SK-N-SH (cell line): ENCODE results near the gene SLC25A21. TPM values are rescaled to one million over a fixed set of nuclear protein-coding genes. Genes with fewer than 3 reads are reported as not detected.

ENCODE experiments used
- CTCF ChIA-PET: fragments of 300-600, 350-600 bp; formaldehyde crosslinking; extraction: SDS; loops from one replicate; lab custom pipeline; 2021; lab: Yijun Ruan, JAX
- POLR2A ChIA-PET: fragments of 350-600 bp; sonication (Branson Sonifier 250); formaldehyde crosslinking; extraction: SDS; loops from one replicate; lab custom pipeline; 2020; ENCODE audit warnings: antibody characterized with exemption, inconsistent platforms; lab: Yijun Ruan, JAX
- DNase-seq: peaks from one replicate; pipeline ENCODE4 v3.0.0; 2012
- H2AFZ ChIP-seq: fragments of 200-600 bp; sonication (generic); 2 replicates; pipeline ENCODE4 v1.8.1; 2016; ENCODE audit warnings: antibody characterized with exemption, mild to moderate bottlenecking, low read depth
- H3F3A ChIP-seq: fragments of 200-600 bp; sonication (generic); replicated peaks from 2 replicates; pipeline ENCODE3; 2016; ENCODE audit warnings: antibody characterized with exemption, mild to moderate bottlenecking; ENCODE audit not compliant: insufficient read depth
- H3K27ac ChIP-seq, 2 experiments: fragments of 200-500 bp in 1 of 2; fragments of 200-600 bp in 1 of 2; sonication (Bioruptor generic) in 1 of 2; sonication (generic), shearing (Covaris generic) in 1 of 2; 2 replicates each; pipeline versions ENCODE4 v1.5.1 to v1.6.1; 2014 to 2016; ENCODE audit warnings: low read depth in 2 of 2, inconsistent platforms in 1 of 2, low read length in 1 of 2, mild to moderate bottlenecking in 1 of 2, mixed read lengths in 1 of 2
- H3K27me3 ChIP-seq: fragments of 200-600 bp; sonication (generic), shearing (Covaris generic); 2 replicates; pipeline ENCODE4 v1.6.1; 2016; ENCODE audit warnings: mixed run types; ENCODE audit not compliant: insufficient read depth
- H3K36me3 ChIP-seq, 2 experiments: fragments of 200-500 bp in 1 of 2; fragments of 200-600 bp in 1 of 2; sonication (Bioruptor generic) in 1 of 2; sonication (generic) in 1 of 2; replicated peaks in 1 of 2; 2 replicates each; pipeline versions ENCODE3 to v1.5.1; 2014 to 2016; ENCODE audit warnings: low read length in 1 of 2, mild to moderate bottlenecking in 1 of 2; ENCODE audit not compliant: insufficient read depth in 2 of 2, control insufficient read depth in 1 of 2
- H3K4me1 ChIP-seq, 2 experiments: fragments of 200-500 bp in 1 of 2; fragments of 200-600 bp in 1 of 2; sonication (Bioruptor generic) in 1 of 2; sonication (generic), shearing (Covaris generic) in 1 of 2; 2 replicates each; pipeline versions ENCODE4 v1.5.1 to v1.6.1; 2014 to 2016; ENCODE audit warnings: low read depth in 1 of 2, low read length in 1 of 2, mixed run types in 1 of 2; ENCODE audit not compliant: insufficient read depth in 2 of 2, control insufficient read depth in 1 of 2
- H3K4me2 ChIP-seq: fragments of 200-600 bp; sonication (generic), shearing (Covaris generic); 2 replicates; pipeline ENCODE4 v1.6.1; 2017; ENCODE audit warnings: mixed run types
- H3K4me3 ChIP-seq, 2 experiments: fragments of 200-500 bp in 1 of 2; fragments of 200-600 bp in 1 of 2; sonication (Bioruptor generic) in 1 of 2; sonication (generic), shearing (Covaris generic) in 1 of 2; 2 replicates each; pipeline versions ENCODE4 v1.5.1 to v1.8.1; 2014 to 2016; ENCODE audit warnings: low read depth in 2 of 2, inconsistent platforms in 1 of 2, low read length in 1 of 2, mild to moderate bottlenecking in 1 of 2, mixed read lengths in 1 of 2, moderate library complexity in 1 of 2
- H3K79me2 ChIP-seq: fragments of 200-600 bp; sonication (generic); 2 replicates; pipeline ENCODE4 v1.8.1; 2017; ENCODE audit warnings: mild to moderate bottlenecking; ENCODE audit not compliant: insufficient read depth
- H3K9ac ChIP-seq: fragments of 200-600 bp; sonication (generic); 2 replicates; pipeline ENCODE4 v1.6.1; 2017; ENCODE audit warnings: mixed run types
- H3K9me2 ChIP-seq: fragments of 200-600 bp; sonication (generic); 2 replicates; pipeline ENCODE4 v1.6.1; 2017; ENCODE audit warnings: mixed run types
- H3K9me3 ChIP-seq: fragments of 200-600 bp; sonication (generic); 2 replicates; pipeline ENCODE4 v1.6.1; 2017; ENCODE audit warnings: mixed run types, mild to moderate bottlenecking, moderate library complexity
- H4K20me1 ChIP-seq: fragments of 200-600 bp; sonication (generic); 2 replicates; pipeline ENCODE4 v1.6.1; 2017; ENCODE audit warnings: mild to moderate bottlenecking, mixed run types; ENCODE audit not compliant: insufficient read depth
- FOSL2 ChIP-seq: IDR thresholded peaks from 2 replicates; pipeline ENCODE4 v1.4.0; 2012; ENCODE audit warnings: low read depth, mild to moderate bottlenecking, moderate library complexity, borderline replicate concordance
- GATA2 ChIP-seq: sonication (generic); formaldehyde crosslinking; IDR thresholded peaks from 2 replicates; pipeline ENCODE4 v1.5.0; 2020; ENCODE audit warnings: mild to moderate bottlenecking, missing genetic modification reagents
- JUND ChIP-seq: IDR thresholded peaks from 2 replicates; pipeline ENCODE4 v1.4.0; 2012
- NRF1 ChIP-seq: IDR thresholded peaks from 2 replicates; pipeline ENCODE4 v1.6.1; 2012; ENCODE audit warnings: low read depth, mild to moderate bottlenecking, low read length
- POLR2AphosphoS5 ChIP-seq: IDR thresholded peaks from 2 replicates; pipeline ENCODE4 v1.6.1; 2012; ENCODE audit warnings: low read depth, low read length
- RAD21 ChIP-seq: IDR thresholded peaks from 2 replicates; pipeline ENCODE4 v1.6.1; 2012; ENCODE audit warnings: mild to moderate bottlenecking, low read length
- RXRA ChIP-seq: IDR thresholded peaks from 2 replicates; pipeline ENCODE4 v1.4.0; 2012; ENCODE audit warnings: low read depth, mild to moderate bottlenecking, borderline replicate concordance
- SIN3A ChIP-seq: IDR thresholded peaks from 2 replicates; pipeline ENCODE4 v1.6.1; 2012; ENCODE audit warnings: low read depth, mild to moderate bottlenecking, low read length, moderate library complexity, borderline replicate concordance
- SMC3 ChIP-seq: IDR thresholded peaks from 2 replicates; pipeline ENCODE4 v1.6.1; 2012; ENCODE audit warnings: low read depth, low read length, improper control_type of control experiment
- TCF12 ChIP-seq: IDR thresholded peaks from 2 replicates; pipeline ENCODE4 v1.4.0; 2012
- WGBS: methylation state at CpG from one replicate; pipeline ENCODE4 v1.1.6; 2017; ENCODE audit warnings: low lambda C conversion rate; 5-methylcytosine and 5-hydroxymethylcytosine counted together
- polyA plus RNA-seq, 3 experiments: library from polyadenylated mRNA; depleted of rRNA; stranded (reverse); fragments of >200 nt; gene quantifications; 2 replicates each; pipeline ENCODE4 v1.2.3, GENCODE V29; 2012
- TF ChIP-seq, protein P1 (sequence below): IDR thresholded peaks from 2 replicates; pipeline ENCODE4; 2012
- TF ChIP-seq, protein P2 (sequence below): fragments of 200-600 bp; sonication (generic); IDR thresholded peaks from 2 replicates; pipeline ENCODE4 v1.6.1; 2017; ENCODE audit warnings: antibody characterized with exemption, mild to moderate bottlenecking, moderate library complexity
- TF ChIP-seq, protein P3 (sequence below): IDR thresholded peaks from 2 replicates; pipeline ENCODE4 v1.4.0; 2012; ENCODE audit warnings: low read depth, borderline replicate concordance

The SLC25A21 gene
- polyA plus RNA-seq, 1 of the 3 experiments (the other 2 are of a cell fraction), result not detected

DNA sequence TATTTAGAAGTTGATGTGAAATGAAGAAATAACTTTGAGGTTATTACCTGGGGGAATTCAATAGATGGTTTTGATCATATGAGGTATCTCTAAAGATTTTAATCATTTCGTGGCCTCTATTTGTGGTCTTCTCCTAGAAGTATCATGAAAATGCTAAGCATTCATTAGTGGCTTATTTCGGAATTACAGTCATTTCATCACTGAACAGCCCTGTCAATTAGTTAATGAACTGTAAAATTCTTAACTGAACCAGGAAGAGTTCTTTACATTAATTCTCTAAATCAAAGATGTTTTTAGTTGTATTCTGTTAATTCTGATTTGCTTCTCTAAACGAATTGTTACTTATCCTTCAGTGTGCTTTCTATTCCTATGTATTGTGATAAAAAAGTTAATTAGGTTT is 261.8 kb downstream of the SLC25A21 start (continued):
- TF ChIP-seq, protein P1, sequence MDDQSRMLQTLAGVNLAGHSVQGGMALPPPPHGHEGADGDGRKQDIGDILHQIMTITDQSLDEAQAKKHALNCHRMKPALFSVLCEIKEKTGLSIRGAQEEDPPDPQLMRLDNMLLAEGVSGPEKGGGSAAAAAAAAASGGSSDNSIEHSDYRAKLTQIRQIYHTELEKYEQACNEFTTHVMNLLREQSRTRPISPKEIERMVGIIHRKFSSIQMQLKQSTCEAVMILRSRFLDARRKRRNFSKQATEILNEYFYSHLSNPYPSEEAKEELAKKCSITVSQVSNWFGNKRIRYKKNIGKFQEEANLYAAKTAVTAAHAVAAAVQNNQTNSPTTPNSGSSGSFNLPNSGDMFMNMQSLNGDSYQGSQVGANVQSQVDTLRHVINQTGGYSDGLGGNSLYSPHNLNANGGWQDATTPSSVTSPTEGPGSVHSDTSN, result no peak

DNA sequence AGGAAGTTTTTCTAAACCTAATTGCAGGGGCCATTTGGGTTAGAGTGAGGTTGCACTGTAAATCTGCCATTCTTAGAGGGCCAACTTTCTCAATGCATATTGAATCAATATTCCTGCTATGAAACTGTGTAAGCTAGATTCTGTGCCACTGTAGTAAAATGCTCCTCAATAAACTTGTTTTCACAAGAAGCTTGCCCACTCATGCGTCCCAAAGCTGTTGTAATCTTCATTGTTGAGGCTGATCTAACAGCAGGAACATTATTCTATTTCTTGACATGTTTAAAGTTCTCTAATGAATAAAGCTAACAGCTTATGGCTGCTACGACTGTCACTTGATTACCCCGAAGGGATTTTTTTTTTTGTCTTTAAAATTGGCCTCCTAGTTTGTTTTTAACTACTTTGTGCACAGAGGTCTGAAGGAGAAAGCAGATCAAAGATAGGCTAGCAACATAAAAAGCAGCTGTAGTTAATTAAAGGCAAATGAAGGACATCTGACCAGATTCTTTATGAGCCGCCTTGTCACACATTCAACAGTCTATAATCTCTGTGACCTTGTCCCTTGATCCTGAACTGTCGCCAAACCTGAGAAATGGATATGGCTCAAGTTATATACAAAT is 267.0 kb downstream of the SLC25A21 start:
- H3K27me3 ChIP-seq, result no peaks in the 10 kb centered on the region
- no peak overlapping the region for H3K9ac ChIP-seq
- no peaks in the 10 kb centered on the region for H3K79me2 ChIP-seq
- no peaks in the 10 kb centered on the region for H3K4me1 ChIP-seq
- H3K36me3 ChIP-seq, result no peaks in the 10 kb centered on the region
- H4K20me1 ChIP-seq, result no peaks in the 10 kb centered on the region
- no peak overlapping the region for H3K4me2 ChIP-seq
- WGBS, result 10% methylated on average over 5 of the region's 5 CpGs
- ChIA-PET POLR2A (no interaction called here), CTCF (no interaction called here)
- H3K9me2 ChIP-seq, result no peaks in the 10 kb centered on the region
- no peak overlapping the region for H2AFZ ChIP-seq
- no peak for DNase-seq
- no peak overlapping the region for H3K27ac ChIP-seq
- H3K4me3 ChIP-seq, result no peak overlapping the region
- no peaks in the 10 kb centered on the region for H3F3A ChIP-seq
- no peaks in the 10 kb centered on the region for H3K9me3 ChIP-seq
- TF ChIP-seq FOSL2, result no peak
- TF ChIP-seq, protein P1, result no peak
- TF ChIP-seq, protein P2, sequence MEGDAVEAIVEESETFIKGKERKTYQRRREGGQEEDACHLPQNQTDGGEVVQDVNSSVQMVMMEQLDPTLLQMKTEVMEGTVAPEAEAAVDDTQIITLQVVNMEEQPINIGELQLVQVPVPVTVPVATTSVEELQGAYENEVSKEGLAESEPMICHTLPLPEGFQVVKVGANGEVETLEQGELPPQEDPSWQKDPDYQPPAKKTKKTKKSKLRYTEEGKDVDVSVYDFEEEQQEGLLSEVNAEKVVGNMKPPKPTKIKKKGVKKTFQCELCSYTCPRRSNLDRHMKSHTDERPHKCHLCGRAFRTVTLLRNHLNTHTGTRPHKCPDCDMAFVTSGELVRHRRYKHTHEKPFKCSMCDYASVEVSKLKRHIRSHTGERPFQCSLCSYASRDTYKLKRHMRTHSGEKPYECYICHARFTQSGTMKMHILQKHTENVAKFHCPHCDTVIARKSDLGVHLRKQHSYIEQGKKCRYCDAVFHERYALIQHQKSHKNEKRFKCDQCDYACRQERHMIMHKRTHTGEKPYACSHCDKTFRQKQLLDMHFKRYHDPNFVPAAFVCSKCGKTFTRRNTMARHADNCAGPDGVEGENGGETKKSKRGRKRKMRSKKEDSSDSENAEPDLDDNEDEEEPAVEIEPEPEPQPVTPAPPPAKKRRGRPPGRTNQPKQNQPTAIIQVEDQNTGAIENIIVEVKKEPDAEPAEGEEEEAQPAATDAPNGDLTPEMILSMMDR, result no peak
- no peak for TF ChIP-seq SMC3
- no peak for TF ChIP-seq NRF1
- no peak for TF ChIP-seq POLR2AphosphoS5
- TF ChIP-seq RXRA, result no peak
- no peak for TF ChIP-seq RAD21
- TF ChIP-seq TCF12, result no peak
- TF ChIP-seq, protein P3, sequence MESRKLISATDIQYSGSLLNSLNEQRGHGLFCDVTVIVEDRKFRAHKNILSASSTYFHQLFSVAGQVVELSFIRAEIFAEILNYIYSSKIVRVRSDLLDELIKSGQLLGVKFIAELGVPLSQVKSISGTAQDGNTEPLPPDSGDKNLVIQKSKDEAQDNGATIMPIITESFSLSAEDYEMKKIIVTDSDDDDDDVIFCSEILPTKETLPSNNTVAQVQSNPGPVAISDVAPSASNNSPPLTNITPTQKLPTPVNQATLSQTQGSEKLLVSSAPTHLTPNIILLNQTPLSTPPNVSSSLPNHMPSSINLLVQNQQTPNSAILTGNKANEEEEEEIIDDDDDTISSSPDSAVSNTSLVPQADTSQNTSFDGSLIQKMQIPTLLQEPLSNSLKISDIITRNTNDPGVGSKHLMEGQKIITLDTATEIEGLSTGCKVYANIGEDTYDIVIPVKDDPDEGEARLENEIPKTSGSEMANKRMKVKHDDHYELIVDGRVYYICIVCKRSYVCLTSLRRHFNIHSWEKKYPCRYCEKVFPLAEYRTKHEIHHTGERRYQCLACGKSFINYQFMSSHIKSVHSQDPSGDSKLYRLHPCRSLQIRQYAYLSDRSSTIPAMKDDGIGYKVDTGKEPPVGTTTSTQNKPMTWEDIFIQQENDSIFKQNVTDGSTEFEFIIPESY, result no peak
- no peak for TF ChIP-seq GATA2
- no peak for TF ChIP-seq SIN3A
- no peak for TF ChIP-seq JUND
